ENCODE data around the gene BORCS5.
"Not testable (repeated sequence)": the region's sequence is repeated elsewhere in the genome, so short reads cannot be mapped to it uniquely, and the experiment has no call there.

The BORCS5 gene

GRCh38 chr12:12396694-12397093, 39.8 kb downstream of the BORCS5 start:
- no peak for DNase-seq

GRCh38 chr12:12397184-12397583, 40.3 kb downstream of the BORCS5 start:
- DNase-seq: no peak

GRCh38 chr12:12398026-12398859, 41.4 kb downstream of the BORCS5 start:
- DNase-seq: no peak

- DNase-seq: no peak
Measured at GRCh38 chr12:12399161-12399560, 42.3 kb downstream of the BORCS5 start.

GRCh38 chr12:12399776-12400305, 43.0 kb downstream of the BORCS5 start:
- no peak for DNase-seq

GRCh38 chr12:12400793-12401192, 43.9 kb downstream of the BORCS5 start:
- no peak for DNase-seq

GRCh38 chr12:12403264-12404248, 46.7 kb downstream of the BORCS5 start:
- no peak for DNase-seq

- no peak for DNase-seq
Measured at GRCh38 chr12:12404297-12404696, 47.4 kb downstream of the BORCS5 start.

GRCh38 chr12:12405882-12406281, 49.0 kb downstream of the BORCS5 start:
- no peak for DNase-seq

GRCh38 chr12:12406762-12407161, 49.9 kb downstream of the BORCS5 start:
- DNase-seq: no peak

GRCh38 chr12:12408265-12408690, 51.4 kb downstream of the BORCS5 start:
- DNase-seq: no peak

- DNase-seq: not testable (repeated sequence)
Measured at GRCh38 chr12:12409337-12409736, 52.5 kb downstream of the BORCS5 start.

GRCh38 chr12:12415886-12416285, 59.0 kb downstream of the BORCS5 start:
- DNase-seq: no peak

GRCh38 chr12:12419165-12419564, 62.3 kb downstream of the BORCS5 start:
- not testable (repeated sequence) for DNase-seq

- DNase-seq: no peak
Measured at GRCh38 chr12:12423367-12423766, 66.5 kb downstream of the BORCS5 start.

- no peak for DNase-seq
Measured at GRCh38 chr12:12425001-12425400, 68.1 kb downstream of the BORCS5 start.

GRCh38 chr12:12425616-12426015, 68.7 kb downstream of the BORCS5 start:
- no peak for DNase-seq

GRCh38 chr12:12427568-12427967, 70.7 kb downstream of the BORCS5 start:
- DNase-seq: no peak

- no peak for DNase-seq
Measured at GRCh38 chr12:12428047-12428446, 71.2 kb downstream of the BORCS5 start.

GRCh38 chr12:12428961-12429657, 72.2 kb downstream of the BORCS5 start:
- DNase-seq: no peak

- no peak for DNase-seq
Measured at GRCh38 chr12:12432364-12432763, 75.5 kb downstream of the BORCS5 start.

GRCh38 chr12:12433203-12433731, 76.4 kb downstream of the BORCS5 start:
- no peak for DNase-seq

Data from SHP77 (cell line).